Cardiac fibroblast (primary cell): ENCODE results near the gene LCN6.
"Not testable (repeated sequence)": the region's sequence is repeated elsewhere in the genome, so short reads cannot be mapped to it uniquely, and the experiment has no call there.

ENCODE experiments used
- DNase-seq, 2 donors: peaks; one replicate each; pipeline versions ENCODE4 v3.0.0 to v3.0.0-alpha.2; 2010; ENCODE audit warnings: low read depth in 2 of 2
- H3K4me3 ChIP-seq, 2 donors: replicated peaks in 1 of 2; 1 replicate in 1 of 2; 2 replicates in 1 of 2; pipeline ENCODE4 v1.5.1; 2011; ENCODE audit warnings: low read depth in 2 of 2, low read length in 2 of 2, mild to moderate bottlenecking in 2 of 2, moderate library complexity in 1 of 2
- TF ChIP-seq, protein P1 (sequence below): IDR thresholded peaks from one replicate; pipeline ENCODE4 v1.5.1; 2011; ENCODE audit warnings: low read depth, mild to moderate bottlenecking, low read length, inconsistent platforms

The LCN6 gene

DNA sequence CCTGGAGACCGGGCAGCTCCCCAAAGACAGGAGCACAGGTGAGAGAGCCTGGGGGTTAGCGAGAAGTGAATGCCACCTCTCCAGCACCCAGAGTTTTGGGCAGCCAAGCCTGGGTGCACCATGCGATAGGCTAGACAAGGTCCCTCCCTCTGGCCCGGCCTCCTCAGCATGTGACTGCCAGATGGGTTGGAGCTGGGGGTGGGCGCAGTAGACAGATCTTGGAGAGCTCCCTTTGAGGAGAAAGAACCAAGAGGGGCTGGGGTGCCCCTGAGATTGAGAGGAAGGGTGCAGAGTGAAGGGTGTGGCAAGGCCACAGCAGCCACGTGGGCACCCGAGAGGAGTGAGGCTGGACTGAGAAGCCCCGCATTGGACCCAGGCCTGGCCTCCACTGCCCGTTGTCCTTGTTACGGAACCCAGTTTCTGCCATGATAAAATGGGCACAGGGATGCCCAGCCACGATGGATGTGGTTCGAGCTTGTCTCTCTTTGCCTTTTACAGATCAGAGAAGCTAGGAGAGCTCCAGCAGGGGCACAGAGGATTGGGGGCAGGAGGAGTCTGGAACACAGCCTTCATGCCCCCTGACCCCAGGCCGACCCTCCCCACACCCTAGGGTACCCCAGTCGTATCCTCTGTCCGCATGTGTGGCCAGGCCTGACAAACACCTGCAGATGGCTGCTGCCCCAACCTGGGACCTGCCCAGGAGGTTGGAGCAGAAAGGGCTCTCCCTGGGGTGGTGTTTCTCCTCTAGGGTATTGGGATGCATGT lies 44.2 kb upstream of the LCN6 start:
- peak overlapping the region; percentile 92 to 99 for H3K4me3 ChIP-seq
- DNase-seq, result peak in 1 of 2 donors; percentile 14
- TF ChIP-seq, protein P1, sequence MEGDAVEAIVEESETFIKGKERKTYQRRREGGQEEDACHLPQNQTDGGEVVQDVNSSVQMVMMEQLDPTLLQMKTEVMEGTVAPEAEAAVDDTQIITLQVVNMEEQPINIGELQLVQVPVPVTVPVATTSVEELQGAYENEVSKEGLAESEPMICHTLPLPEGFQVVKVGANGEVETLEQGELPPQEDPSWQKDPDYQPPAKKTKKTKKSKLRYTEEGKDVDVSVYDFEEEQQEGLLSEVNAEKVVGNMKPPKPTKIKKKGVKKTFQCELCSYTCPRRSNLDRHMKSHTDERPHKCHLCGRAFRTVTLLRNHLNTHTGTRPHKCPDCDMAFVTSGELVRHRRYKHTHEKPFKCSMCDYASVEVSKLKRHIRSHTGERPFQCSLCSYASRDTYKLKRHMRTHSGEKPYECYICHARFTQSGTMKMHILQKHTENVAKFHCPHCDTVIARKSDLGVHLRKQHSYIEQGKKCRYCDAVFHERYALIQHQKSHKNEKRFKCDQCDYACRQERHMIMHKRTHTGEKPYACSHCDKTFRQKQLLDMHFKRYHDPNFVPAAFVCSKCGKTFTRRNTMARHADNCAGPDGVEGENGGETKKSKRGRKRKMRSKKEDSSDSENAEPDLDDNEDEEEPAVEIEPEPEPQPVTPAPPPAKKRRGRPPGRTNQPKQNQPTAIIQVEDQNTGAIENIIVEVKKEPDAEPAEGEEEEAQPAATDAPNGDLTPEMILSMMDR, result no peak

DNA sequence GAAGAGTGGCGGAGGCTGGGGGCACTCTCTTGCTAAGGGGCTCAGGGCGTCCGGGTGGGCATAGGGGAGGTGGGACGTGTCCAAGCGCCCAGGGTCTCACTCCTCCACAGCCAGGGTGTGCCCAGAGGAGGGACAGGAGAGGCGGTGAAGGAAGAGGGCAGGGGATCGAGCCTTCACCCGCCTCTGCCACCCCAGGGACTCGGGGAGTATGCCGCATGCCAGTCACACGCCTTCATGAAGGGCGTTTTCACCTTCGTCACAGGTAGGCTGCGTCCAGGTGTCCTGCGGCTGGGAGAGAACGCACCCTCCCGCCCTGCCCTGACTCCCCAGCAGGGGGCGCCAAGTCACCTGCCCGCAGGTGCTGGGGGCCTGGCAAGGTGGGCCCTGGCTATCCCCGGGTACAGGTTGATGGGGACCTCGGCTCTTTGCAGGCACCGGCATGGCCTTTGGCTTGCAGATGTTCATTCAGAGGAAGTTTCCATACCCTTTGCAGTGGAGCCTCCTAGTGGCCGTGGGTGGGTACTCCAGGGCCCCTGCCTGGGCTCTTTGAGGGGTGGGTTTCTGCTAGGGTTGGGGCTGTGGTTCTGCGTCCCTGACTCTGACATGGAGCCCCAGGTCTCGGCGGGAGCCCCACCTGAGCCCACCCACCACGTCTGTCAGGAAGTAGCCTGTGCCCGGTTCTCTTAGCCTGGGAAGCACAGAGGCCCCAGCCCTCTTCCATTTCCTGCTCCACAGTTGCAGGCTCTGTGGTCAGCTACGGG lies 43.4 kb upstream of the LCN6 start:
- DNase-seq, result peak; percentile 34 to 45
- peak overlapping the region; percentile 92 to 99 for H3K4me3 ChIP-seq

DNA sequence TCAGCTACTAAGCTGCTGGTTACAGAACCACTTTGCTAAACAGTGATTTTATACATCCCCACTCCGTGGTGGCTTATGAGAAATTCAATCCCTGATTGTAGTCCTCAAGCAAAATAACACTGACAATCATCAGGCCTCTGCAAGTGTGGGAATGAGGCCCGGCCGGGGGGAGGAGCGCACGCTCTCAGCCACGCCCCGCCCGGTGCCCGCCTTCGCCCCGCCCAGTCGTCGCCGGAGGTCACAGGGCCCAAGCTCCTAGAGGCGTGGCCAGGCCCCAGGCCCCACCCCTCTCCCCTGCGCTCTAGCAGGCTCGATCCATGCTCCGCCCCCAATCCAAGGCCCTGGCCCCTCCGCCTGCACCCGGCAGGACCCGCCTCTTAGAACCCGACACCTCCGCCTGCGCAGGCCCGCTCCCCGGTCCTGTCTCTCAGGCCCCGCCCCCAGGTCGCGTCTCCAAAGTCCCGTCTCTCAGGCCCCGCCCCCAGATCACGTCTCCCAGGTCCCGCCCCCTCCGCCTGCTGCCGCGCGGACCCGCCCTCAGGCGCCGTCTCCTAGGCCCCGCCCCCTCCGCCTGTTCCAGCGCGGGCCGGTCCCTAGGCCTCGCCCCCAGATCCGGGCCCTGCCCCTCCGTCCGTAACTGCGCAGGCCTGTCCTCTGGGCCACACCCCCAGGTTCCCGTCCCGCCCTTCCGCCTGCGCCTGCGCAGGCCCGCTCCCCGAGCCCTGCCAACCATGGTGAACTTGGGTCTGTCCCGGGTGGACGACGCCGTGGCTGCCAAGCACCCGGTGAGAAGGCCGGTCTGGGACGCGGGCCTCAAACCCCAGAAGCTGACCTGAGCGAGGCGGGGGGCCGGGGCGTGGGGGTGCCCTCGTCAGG lies 42.6 kb upstream of the LCN6 start, which contains the start of gene TMEM141:
Gene TMEM141, plus strand, starts transcription at position 705 of the 876 bp plus-strand sequence. Its CDS starts 27 bp downstream, at position 732.
- TF ChIP-seq, protein P1, result no peak
- peak within 1 kb of the TSS; percentile 92 to 99 for H3K4me3 ChIP-seq
- peak; percentile 100 for DNase-seq

More for the DNA sequence above, 43.4 kb upstream of the LCN6 start:
- TF ChIP-seq, protein P1, result peak; percentile 86

DNA sequence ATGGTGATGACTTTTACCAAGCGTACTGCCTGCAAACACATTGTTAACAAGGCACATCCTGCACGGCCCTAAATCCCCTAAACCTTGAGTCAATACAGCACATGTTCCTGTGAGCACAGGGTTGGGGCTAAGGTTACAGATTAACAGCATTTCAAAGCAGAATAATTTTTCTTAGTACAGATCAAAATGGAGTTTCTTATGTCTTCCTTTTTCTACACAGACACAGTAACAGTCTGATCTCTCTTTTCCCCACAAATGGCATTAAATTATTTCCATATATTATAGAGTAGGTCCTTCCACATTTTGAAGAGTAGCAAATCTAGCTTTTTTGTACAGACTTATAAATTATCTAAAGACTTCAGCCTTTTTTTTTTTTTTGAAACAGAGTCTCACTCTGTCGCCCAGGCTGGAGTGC lies 41.2 kb upstream of the LCN6 start:
- TF ChIP-seq, protein P1, result no peak

DNA sequence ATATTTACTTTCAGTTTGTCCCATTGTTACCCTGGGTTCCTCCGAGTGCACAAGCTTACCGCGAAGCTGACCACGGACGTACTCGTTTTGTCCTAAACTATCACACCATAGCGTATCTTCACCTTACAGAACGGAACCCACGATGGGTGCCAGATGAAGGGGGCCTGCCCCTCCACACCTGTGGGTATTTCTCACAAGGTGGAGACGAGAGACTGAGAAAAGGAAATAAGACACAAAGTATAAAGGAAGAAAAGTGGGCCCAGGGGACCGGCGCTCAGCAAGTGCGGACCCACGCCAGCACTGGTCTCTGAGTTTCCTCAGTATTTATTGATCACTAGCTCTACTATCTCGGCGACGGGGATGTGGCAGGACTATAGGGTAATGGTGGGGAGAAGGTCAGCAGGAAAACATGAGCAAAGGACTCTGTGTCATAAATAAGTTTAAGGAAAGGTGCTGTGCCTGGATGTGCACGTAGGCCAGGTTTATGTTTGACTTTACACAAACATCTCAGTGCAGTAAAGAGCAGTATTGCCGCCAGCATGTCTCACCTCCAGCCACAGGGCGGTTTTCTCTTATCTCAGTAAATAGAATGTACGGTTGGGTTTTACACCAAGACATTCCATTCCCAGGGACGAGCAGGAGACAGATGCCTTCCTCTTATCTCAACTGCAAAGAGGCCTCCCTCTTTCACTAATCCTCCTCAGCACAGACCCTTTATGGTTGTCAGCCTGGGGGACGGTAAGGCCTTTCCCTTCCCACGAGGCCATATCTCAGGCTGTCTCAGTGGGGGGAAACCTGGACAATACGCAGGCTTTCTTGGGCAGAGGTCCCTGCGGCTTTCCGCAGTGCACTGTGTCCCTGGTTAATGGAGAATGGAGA lies 40.6 kb upstream of the LCN6 start:
- H3K4me3 ChIP-seq, result not testable (repeated sequence)

More for the DNA sequence above, 41.2 kb upstream of the LCN6 start:
- DNase-seq, result no peak
- H3K4me3 ChIP-seq, result no peak overlapping the region

DNA sequence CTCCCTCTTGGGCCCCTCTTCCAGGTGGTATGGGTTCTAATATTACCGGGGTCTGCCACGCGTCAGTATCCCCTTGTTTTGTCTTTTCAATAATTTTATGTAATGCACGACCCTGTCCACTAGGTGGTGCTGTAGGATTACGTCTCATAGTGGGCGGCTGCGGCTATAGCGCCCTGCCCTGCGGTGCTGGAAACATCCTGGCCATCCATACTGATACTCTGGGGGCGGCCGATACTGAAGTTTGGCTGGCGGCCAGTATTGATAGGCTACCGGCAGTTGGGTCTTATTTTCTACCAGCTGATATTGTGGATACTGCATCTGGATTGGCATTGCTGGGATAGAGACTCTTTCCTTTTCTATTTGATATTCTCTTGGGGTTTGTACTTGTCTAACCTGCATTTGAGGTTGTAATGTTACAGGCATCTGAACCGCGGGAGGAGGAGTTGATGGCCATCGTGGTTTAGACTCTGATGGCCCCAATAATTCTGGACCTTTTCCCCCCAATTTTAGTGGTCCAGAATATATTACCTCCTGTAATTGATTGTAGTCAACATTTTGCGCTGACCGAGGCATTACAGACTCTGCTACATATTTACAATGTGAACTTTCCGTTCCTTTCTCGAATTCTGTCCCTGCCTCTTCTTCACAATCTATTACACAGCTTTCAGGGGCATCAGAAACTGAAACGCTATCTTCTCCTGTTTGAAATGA lies 39.5 kb upstream of the LCN6 start:
- no peak overlapping the region for H3K4me3 ChIP-seq
- DNase-seq, result peak; percentile 67 to 69
- TF ChIP-seq, protein P1, result peak; percentile 73

More for the DNA sequence above, 40.6 kb upstream of the LCN6 start:
- peak in 1 of 2 donors; percentile 18 for DNase-seq

DNA sequence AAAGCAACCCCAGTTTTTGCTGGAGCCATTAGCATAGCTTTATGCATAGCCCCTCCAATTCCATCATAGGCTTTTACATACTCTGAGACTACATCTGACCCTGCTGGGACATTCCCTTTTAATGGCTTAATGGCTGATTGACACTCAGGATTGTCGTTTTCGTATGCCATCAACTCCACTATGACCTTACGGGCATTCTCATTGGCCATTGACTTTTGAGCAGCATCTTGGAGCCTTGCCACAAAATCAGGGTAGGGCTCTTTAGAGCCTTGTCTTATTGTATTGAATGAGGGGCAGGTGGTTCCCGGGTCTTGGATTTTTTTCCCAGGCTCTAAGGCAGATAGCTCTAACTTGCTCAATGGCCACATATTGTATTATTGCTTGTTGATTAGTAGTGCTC lies 38.7 kb upstream of the LCN6 start:
- DNase-seq, H3K4me3 ChIP-seq: not testable (repeated sequence)
